Activated CD8-positive, alpha-beta memory T cell treated with anti-CD3 and anti-CD28 coated beads for 4 hours (primary cell): ENCODE measurements around the gene MUC22.

Experiments
- DNase-seq, 2 donors: peaks; one replicate each; pipeline ENCODE4 v3.0.0-alpha.2; 2020; ENCODE audit warnings: low read depth in 2 of 2

MUC22 gene

DNA sequence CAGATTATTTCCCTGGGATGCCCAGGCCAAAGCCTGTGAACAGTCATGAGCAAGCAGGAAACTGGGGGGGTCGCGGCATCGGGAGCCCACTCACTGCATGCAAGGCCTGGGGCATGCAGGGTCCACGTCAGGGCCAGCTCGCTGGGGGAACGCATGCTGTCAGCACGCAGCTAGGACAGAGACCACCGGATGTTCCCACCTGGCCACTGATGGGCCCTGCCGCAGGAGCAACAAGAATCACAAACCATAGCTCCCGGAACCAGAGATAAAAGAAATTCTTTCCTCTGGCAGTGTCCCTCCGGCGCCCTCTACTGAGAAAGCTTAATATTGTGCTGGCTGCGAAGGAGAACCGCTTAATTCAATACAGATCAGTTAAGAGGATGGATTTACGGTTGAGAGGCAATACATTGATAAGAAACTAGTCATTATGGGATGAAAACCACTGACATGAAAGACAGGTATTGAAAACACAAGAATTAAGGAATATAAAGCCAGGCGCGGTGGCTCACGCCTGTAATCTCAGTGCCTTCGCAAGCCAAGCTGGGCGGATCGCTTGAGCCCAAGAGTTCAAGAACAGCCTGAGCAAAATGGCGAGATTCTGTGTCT, 69.5 kb downstream of the MUC22 start:
- DNase-seq: peak; percentile 20 to 33

DNA sequence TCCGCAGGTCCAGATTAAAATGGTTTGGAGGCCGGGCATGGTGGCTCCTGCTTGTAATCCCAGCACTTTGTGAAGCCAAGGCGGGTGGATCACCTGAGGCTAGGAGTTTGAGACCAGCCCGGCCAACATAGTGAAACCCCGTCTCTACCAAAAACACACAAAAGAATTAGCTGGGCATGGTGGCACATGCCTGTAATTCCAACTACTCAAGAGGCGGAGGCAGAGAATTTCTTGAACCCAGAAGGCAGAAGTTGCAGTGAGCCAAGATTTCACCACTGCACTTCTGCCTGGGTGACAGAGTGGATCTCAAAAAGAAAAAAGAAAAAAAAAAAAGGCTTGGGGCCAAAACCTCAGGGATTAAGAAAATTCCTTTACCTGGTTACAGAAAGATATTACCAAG, 71.6 kb downstream of the MUC22 start:
- DNase-seq: no peak

DNA sequence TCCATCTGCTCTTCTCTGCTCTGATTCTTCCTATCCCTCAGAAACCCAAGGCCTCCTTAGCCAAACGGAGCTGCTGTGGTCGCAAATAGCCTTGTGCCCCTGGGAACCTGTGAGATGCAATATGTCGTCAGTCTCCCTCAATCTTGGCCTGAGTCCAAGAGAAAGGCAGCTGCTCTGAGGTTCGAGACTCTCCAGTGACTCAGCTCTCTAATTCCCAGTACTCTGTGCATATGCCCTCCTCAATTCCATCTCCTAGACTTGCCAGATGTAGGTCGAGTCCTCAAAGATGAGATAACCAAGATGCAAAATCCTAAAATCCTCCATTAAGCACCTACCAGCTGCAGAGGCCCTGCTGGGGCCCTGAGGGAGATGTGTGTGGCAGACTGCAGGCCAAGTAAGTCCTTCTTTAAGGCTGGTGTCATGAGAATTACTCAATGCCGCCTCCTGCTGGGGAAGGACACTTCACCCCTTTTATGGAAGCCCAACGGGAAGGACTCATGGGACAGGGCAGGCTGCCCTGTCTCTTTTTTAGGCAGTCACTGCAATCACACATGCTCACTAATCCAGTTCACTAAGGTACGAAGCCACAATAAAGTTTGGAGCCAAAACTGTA, 73.6 kb downstream of the MUC22 start:
- no peak for DNase-seq
